SK-N-SH (cell line): ENCODE measurements around the gene ADTRP.

Experiments
- CTCF ChIP-seq: fragments of 200-600 bp; sonication (generic); IDR thresholded peaks from 2 replicates; pipeline ENCODE4 v1.6.1; 2017; ENCODE audit warnings: antibody characterized with exemption, mild to moderate bottlenecking, moderate library complexity
- EZH2phosphoT487 ChIP-seq: fragments of 200-600 bp; sonication (generic); IDR thresholded peaks from 2 replicates; pipeline ENCODE4 v1.6.1; 2017; ENCODE audit warnings: low read depth, mixed run types, mild to moderate bottlenecking, antibody characterized with exemption, moderate library complexity, borderline replicate concordance
- IRF3 ChIP-seq: fragments of 150-350 bp; IDR thresholded peaks from 2 replicates; pipeline ENCODE4 v1.6.1; 2016; ENCODE audit warnings: mild to moderate bottlenecking, low read depth, low read length
- JUND ChIP-seq: IDR thresholded peaks from 2 replicates; pipeline ENCODE4 v1.4.0; 2012
- SMC3 ChIP-seq: IDR thresholded peaks from 2 replicates; pipeline ENCODE4 v1.6.1; 2012; ENCODE audit warnings: low read depth, low read length, improper control_type of control experiment
- TF ChIP-seq, protein P1 (sequence below): IDR thresholded peaks from 2 replicates; pipeline ENCODE4 v1.6.1; 2012; ENCODE audit warnings: mild to moderate bottlenecking, low read depth, low read length, moderate library complexity
- TF ChIP-seq, protein P2 (sequence below): IDR thresholded peaks from 2 replicates; pipeline ENCODE4 v1.4.0; 2012; ENCODE audit warnings: low read depth, borderline replicate concordance

GRCh38 chr6:11819486-11819885 lies 40.9 kb upstream of the ADTRP start:
- TF ChIP-seq CTCF (no peak), IRF3 (no peak), EZH2phosphoT487 (no peak), SMC3 (no peak), JUND (no peak)
- TF ChIP-seq, protein P1, sequence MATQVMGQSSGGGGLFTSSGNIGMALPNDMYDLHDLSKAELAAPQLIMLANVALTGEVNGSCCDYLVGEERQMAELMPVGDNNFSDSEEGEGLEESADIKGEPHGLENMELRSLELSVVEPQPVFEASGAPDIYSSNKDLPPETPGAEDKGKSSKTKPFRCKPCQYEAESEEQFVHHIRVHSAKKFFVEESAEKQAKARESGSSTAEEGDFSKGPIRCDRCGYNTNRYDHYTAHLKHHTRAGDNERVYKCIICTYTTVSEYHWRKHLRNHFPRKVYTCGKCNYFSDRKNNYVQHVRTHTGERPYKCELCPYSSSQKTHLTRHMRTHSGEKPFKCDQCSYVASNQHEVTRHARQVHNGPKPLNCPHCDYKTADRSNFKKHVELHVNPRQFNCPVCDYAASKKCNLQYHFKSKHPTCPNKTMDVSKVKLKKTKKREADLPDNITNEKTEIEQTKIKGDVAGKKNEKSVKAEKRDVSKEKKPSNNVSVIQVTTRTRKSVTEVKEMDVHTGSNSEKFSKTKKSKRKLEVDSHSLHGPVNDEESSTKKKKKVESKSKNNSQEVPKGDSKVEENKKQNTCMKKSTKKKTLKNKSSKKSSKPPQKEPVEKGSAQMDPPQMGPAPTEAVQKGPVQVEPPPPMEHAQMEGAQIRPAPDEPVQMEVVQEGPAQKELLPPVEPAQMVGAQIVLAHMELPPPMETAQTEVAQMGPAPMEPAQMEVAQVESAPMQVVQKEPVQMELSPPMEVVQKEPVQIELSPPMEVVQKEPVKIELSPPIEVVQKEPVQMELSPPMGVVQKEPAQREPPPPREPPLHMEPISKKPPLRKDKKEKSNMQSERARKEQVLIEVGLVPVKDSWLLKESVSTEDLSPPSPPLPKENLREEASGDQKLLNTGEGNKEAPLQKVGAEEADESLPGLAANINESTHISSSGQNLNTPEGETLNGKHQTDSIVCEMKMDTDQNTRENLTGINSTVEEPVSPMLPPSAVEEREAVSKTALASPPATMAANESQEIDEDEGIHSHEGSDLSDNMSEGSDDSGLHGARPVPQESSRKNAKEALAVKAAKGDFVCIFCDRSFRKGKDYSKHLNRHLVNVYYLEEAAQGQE = no peak
- TF ChIP-seq, protein P2, sequence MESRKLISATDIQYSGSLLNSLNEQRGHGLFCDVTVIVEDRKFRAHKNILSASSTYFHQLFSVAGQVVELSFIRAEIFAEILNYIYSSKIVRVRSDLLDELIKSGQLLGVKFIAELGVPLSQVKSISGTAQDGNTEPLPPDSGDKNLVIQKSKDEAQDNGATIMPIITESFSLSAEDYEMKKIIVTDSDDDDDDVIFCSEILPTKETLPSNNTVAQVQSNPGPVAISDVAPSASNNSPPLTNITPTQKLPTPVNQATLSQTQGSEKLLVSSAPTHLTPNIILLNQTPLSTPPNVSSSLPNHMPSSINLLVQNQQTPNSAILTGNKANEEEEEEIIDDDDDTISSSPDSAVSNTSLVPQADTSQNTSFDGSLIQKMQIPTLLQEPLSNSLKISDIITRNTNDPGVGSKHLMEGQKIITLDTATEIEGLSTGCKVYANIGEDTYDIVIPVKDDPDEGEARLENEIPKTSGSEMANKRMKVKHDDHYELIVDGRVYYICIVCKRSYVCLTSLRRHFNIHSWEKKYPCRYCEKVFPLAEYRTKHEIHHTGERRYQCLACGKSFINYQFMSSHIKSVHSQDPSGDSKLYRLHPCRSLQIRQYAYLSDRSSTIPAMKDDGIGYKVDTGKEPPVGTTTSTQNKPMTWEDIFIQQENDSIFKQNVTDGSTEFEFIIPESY = no peak
